ENCODE measurements around the gene CRACR2A.

Gene CRACR2A

GRCh38 chr12:3751151-3752095 lies 1.5 kb downstream of the CRACR2A start:
- DNase-seq = no peak

- DNase-seq = no peak
These were observed 2.3 kb downstream of the CRACR2A start for GRCh38 chr12:3750616-3751015.

- no peak for DNase-seq
These were observed 4.3 kb downstream of the CRACR2A start for GRCh38 chr12:3748620-3749019.

- no peak for DNase-seq
These were observed 4.8 kb downstream of the CRACR2A start for GRCh38 chr12:3747976-3748619.

- DNase-seq = no peak
These were observed 5.4 kb downstream of the CRACR2A start for GRCh38 chr12:3747543-3747942.

GRCh38 chr12:3746758-3747157 lies 6.2 kb downstream of the CRACR2A start:
- no peak for DNase-seq

- DNase-seq = no peak
These were observed 7.8 kb downstream of the CRACR2A start for GRCh38 chr12:3745152-3745551.

GRCh38 chr12:3744229-3744901 lies 8.5 kb downstream of the CRACR2A start:
- DNase-seq = no peak

- DNase-seq = no peak
These were observed 9.1 kb downstream of the CRACR2A start for GRCh38 chr12:3743803-3744202.

- no peak for DNase-seq
These were observed 10.8 kb downstream of the CRACR2A start for GRCh38 chr12:3741882-3742672.

- DNase-seq = no peak
These were observed 12.3 kb downstream of the CRACR2A start for GRCh38 chr12:3740480-3741231.

GRCh38 chr12:3735432-3735831 lies 17.5 kb downstream of the CRACR2A start:
- DNase-seq = no peak

GRCh38 chr12:3732901-3733300 lies 20.0 kb downstream of the CRACR2A start:
- DNase-seq = no peak

- DNase-seq = no peak
These were observed 22.8 kb downstream of the CRACR2A start for GRCh38 chr12:3730111-3730510.

GRCh38 chr12:3728686-3729085 lies 24.2 kb downstream of the CRACR2A start:
- no peak for DNase-seq

- DNase-seq = no peak
These were observed 24.9 kb downstream of the CRACR2A start for GRCh38 chr12:3727877-3728632.

- DNase-seq = no peak
These were observed 25.6 kb downstream of the CRACR2A start for GRCh38 chr12:3727354-3727753.

GRCh38 chr12:3726456-3726855 lies 26.5 kb downstream of the CRACR2A start:
- no peak for DNase-seq

GRCh38 chr12:3725388-3726115 lies 27.4 kb downstream of the CRACR2A start:
- DNase-seq = no peak

Data from cerebellar nuclear complex (tissue), 1 donor.